Measurements from ENCODE around the gene HBG1. TPM values are rescaled to one million over a fixed set of nuclear protein-coding genes. Genes with fewer than 3 reads are reported as not detected.

Gene HBG1
- total RNA-seq, 1 donor from 2014 or later, result 299 TPM

- no peak for DNase-seq
Observed at GRCh38 chr11:5225480-5225871, 24.2 kb downstream of the HBG1 start.

GRCh38 chr11:5224538-5225479 is 24.8 kb downstream of the HBG1 start:
- DNase-seq, result no peak

- no peak for DNase-seq
Observed at GRCh38 chr11:5223686-5224085, 26.0 kb downstream of the HBG1 start.

GRCh38 chr11:5223146-5223545 is 26.5 kb downstream of the HBG1 start:
- DNase-seq, result no peak

GRCh38 chr11:5210376-5210885 is 39.2 kb downstream of the HBG1 start:
- DNase-seq, result no peak

GRCh38 chr11:5204787-5205186 is 44.9 kb downstream of the HBG1 start:
- DNase-seq, result no peak

GRCh38 chr11:5203366-5203765 is 46.3 kb downstream of the HBG1 start:
- DNase-seq, result no peak

GRCh38 chr11:5200582-5200981 is 49.1 kb downstream of the HBG1 start, which contains the start of gene OR51V1:
Gene OR51V1 (minus strand): TSS chr11:5200682. CDS start chr11:5200682, 0 bp downstream.
- no peak for DNase-seq

GRCh38 chr11:5198285-5198684 is 51.4 kb downstream of the HBG1 start:
- no peak for DNase-seq

Other genes starting within 250 kb of the HBG1 start
- gene OR52J3, start 203.3 kb downstream of the HBG1 start, total RNA-seq, result not detected
- gene OR52E2, start 190.2 kb downstream of the HBG1 start, total RNA-seq, result not detected
- gene OR52E1, start 180.3 kb downstream of the HBG1 start, total RNA-seq, result not detected
- gene OR52A5, start 111.5 kb downstream of the HBG1 start, total RNA-seq, result not detected
- not detected for gene OR52A1, start 95.1 kb downstream of the HBG1 start, total RNA-seq
- not detected for gene OR51V1, start 49.2 kb downstream of the HBG1 start, total RNA-seq
- 2,108 TPM for gene HBB, start 22.8 kb downstream of the HBG1 start, total RNA-seq
- gene HBD, start 15.4 kb downstream of the HBG1 start, total RNA-seq, result not detected
- 12,811 TPM for gene HBG2, start 4.9 kb upstream of the HBG1 start, total RNA-seq
- 27.0 TPM for gene HBE1, start 20.1 kb upstream of the HBG1 start, total RNA-seq
- gene OR51B4, start 52.1 kb upstream of the HBG1 start, total RNA-seq, result not detected
- 0.59 TPM for gene OR51B2, start 74.4 kb upstream of the HBG1 start, total RNA-seq
- 0.30 TPM for gene OR51B5, start 93.7 kb upstream of the HBG1 start, total RNA-seq
- not detected for gene OR51B6, start 101.7 kb upstream of the HBG1 start, total RNA-seq
- gene OR51M1, start 134.0 kb upstream of the HBG1 start, total RNA-seq, result not detected
- not detected for gene OR51Q1, start 172.3 kb upstream of the HBG1 start, total RNA-seq
- gene OR51I1, start 191.7 kb upstream of the HBG1 start, total RNA-seq, result 0.59 TPM
- not detected for gene OR51I2, start 199.5 kb upstream of the HBG1 start, total RNA-seq
- not detected for gene OR52D1, start 238.8 kb upstream of the HBG1 start, total RNA-seq